GM23338 (cell line): ENCODE data around the gene MYO9A. TPM values are rescaled to one million over a fixed set of nuclear protein-coding genes. Genes with fewer than 3 reads are reported as not detected.

Source experiments
- ATAC-seq: fragments of 200-7000 bp; cut with Tn5 transposase; 3 replicates; pipeline ENCODE4 v1.9.1; 2020
- DNase-seq: peaks from one replicate; pipeline ENCODE4 v3.0.0-alpha.2; 2015; ENCODE audit warnings: low spot score
- H2AFZ ChIP-seq: fragments of 200-600 bp; sonication (generic); 2 replicates; pipeline ENCODE4 v1.8.0; 2016; ENCODE audit warnings: antibody characterized with exemption, mild to moderate bottlenecking, moderate library complexity
- H3F3A ChIP-seq: fragments of 200-600 bp; sonication (generic); replicated peaks from 2 replicates; pipeline ENCODE4 v1.8.0; 2017; ENCODE audit warnings: antibody characterized with exemption, mixed run types, low read depth
- H3K27ac ChIP-seq: fragments of 200-600 bp; sonication (generic); 2 replicates; pipeline ENCODE4 v1.6.1; 2016; ENCODE audit warnings: low read depth
- H3K27me3 ChIP-seq: fragments of 200-600 bp; sonication (generic); 2 replicates; pipeline ENCODE4 v1.8.0; 2016; ENCODE audit warnings: mild to moderate bottlenecking, mixed run types, moderate library complexity; ENCODE audit not compliant: insufficient read depth
- H3K36me3 ChIP-seq: fragments of 200-600 bp; sonication (generic); 2 replicates; pipeline ENCODE4 v1.8.0; 2016; ENCODE audit warnings: mild to moderate bottlenecking; ENCODE audit not compliant: insufficient read depth
- H3K4me1 ChIP-seq: fragments of 200-600 bp; sonication (generic); 2 replicates; pipeline ENCODE4 v1.8.0; 2016; ENCODE audit warnings: mild to moderate bottlenecking, moderate library complexity; ENCODE audit not compliant: insufficient read depth
- H3K4me2 ChIP-seq: fragments of 200-600 bp; sonication (generic); 2 replicates; pipeline ENCODE4 v1.7.1; 2017; ENCODE audit warnings: mixed run types
- H3K4me3 ChIP-seq: fragments of 200-600 bp; sonication (generic); 2 replicates; pipeline ENCODE4 v1.6.1; 2016; ENCODE audit warnings: mixed run types
- H3K79me2 ChIP-seq: fragments of 200-600 bp; sonication (generic); replicated peaks from 2 replicates; pipeline ENCODE4 v1.8.0; 2017; ENCODE audit warnings: mild to moderate bottlenecking; ENCODE audit not compliant: insufficient read depth
- H3K9me2 ChIP-seq: fragments of 200-600 bp; sonication (generic); 2 replicates; pipeline ENCODE4 v1.8.0; 2017; ENCODE audit not compliant: insufficient read depth
- H4K20me1 ChIP-seq: fragments of 200-600 bp; sonication (generic); replicated peaks from 2 replicates; pipeline ENCODE4 v1.8.0; 2017; ENCODE audit warnings: mild to moderate bottlenecking; ENCODE audit not compliant: insufficient read depth
- H3K27ac Mint-ChIP-seq: 2 replicates; pipeline ENCODE4 v1.8.0; 2020; ENCODE audit warnings: inconsistent platforms, mild to moderate bottlenecking, moderate library complexity, mixed read lengths
- H3K27me3 Mint-ChIP-seq: 3 replicates; pipeline ENCODE4 v1.8.0; 2022; ENCODE audit warnings: low read depth, mild to moderate bottlenecking, moderate library complexity, mixed read lengths, inconsistent platforms; ENCODE audit not compliant: insufficient read depth, poor library complexity
- H3K36me3 Mint-ChIP-seq: 3 replicates; pipeline ENCODE4 v1.8.0; 2021; ENCODE audit warnings: low read depth, mild to moderate bottlenecking, inconsistent platforms, moderate library complexity, mixed read lengths
- H3K4me1 Mint-ChIP-seq: 3 replicates; pipeline ENCODE4 v1.8.0; 2020; ENCODE audit warnings: mild to moderate bottlenecking, inconsistent platforms, mixed read lengths
- H3K4me3 Mint-ChIP-seq: 3 replicates; pipeline ENCODE4 v1.8.0; 2021; ENCODE audit warnings: moderate library complexity, mild to moderate bottlenecking, inconsistent platforms, mixed read lengths
- H3K9me3 Mint-ChIP-seq: 3 replicates; pipeline ENCODE4 v1.8.0; 2020; ENCODE audit warnings: moderate library complexity, mild to moderate bottlenecking, inconsistent platforms, mixed read lengths
- CREB1 ChIP-seq: fragments of 250-450 bp; sonication (Bioruptor Pico); IDR thresholded peaks from 2 replicates; pipeline ENCODE4 v1.5.0; 2020; ENCODE audit warnings: low read depth, mild to moderate bottlenecking, moderate library complexity
- CTCF ChIP-seq, 2 experiments: fragments of 200-600 bp in 1 of 2; sonication (generic) in 1 of 2; conservative IDR thresholded peaks; 2 replicates each; pipeline versions ENCODE4 v1.5.1 to v1.6.1; 2016 to 2017; ENCODE audit warnings: antibody characterized with exemption in 2 of 2, low read depth in 2 of 2, mild to moderate bottlenecking in 2 of 2, moderate library complexity in 1 of 2
- ETS1 ChIP-seq: IDR thresholded peaks from 2 replicates; pipeline ENCODE4 v1.6.1; 2016; ENCODE audit warnings: antibody characterized with exemption
- EZH2 ChIP-seq: fragments of 200-600 bp; sonication (generic); IDR thresholded peaks from one replicate; pipeline ENCODE4 v1.8.0; 2017; ENCODE audit warnings: antibody characterized with exemption, mild to moderate bottlenecking, low read depth; ENCODE audit not compliant: unreplicated experiment
- JUNB ChIP-seq: IDR thresholded peaks from one replicate; pipeline ENCODE4 v1.6.1; 2016; ENCODE audit warnings: antibody characterized with exemption; ENCODE audit not compliant: unreplicated experiment
- NANOG ChIP-seq: IDR thresholded peaks from 2 replicates; pipeline ENCODE4 v1.6.1; 2016; ENCODE audit warnings: antibody characterized with exemption, borderline replicate concordance
- POLR2AphosphoS5 ChIP-seq: IDR thresholded peaks from 2 replicates; pipeline ENCODE4 v1.6.1; 2016; ENCODE audit warnings: antibody characterized with exemption, low read depth
- ZNF114 ChIP-seq: fragments of 250-450 bp; sonication (Bioruptor Pico); IDR thresholded peaks from 2 replicates; pipeline ENCODE4 v1.5.0; 2020; ENCODE audit warnings: mild to moderate bottlenecking, moderate library complexity
- ZNF331 ChIP-seq: fragments of 250-450 bp; sonication (Bioruptor Pico); IDR thresholded peaks from 2 replicates; pipeline ENCODE4 v1.5.0; 2020; ENCODE audit warnings: low read depth, mild to moderate bottlenecking, moderate library complexity
- ZNF462 ChIP-seq: fragments of 250-450 bp; sonication (Bioruptor Pico); IDR thresholded peaks from 2 replicates; pipeline ENCODE4 v1.5.0; 2020; ENCODE audit warnings: mild to moderate bottlenecking, moderate library complexity
- polyA plus RNA-seq: library from polyadenylated mRNA; unstranded; fragments of >200 nt; fragmentation: Nextera tagmentation; extraction: Ambion mirVana; gene quantifications from 2 replicates; pipeline ENCODE4 v1.2.1, GENCODE V29; 2016
- total RNA-seq: library from RNA; depleted of rRNA; stranded (reverse); fragments of >200 nt; shearing (Covaris generic); gene quantifications from 2 replicates; pipeline ENCODE4 v1.2.3, GENCODE V29; 2014

MYO9A gene
- total and polyA plus RNA-seq, 2 experiments from 2014 or later: 11.6 to 32.8 TPM

GRCh38 chr15:71920573-71920972 is 197.4 kb downstream of the MYO9A start:
- Histone ChIP-seq H3K4me1 (peaks cover 8% of the 10 kb centered on the region), H3K36me3 (no peaks in the 10 kb centered on the region), H3K79me2 (no peaks in the 10 kb centered on the region), H3K9me2 (no peaks in the 10 kb centered on the region), H3K4me2 (no peak overlapping the region), H4K20me1 (no peaks in the 10 kb centered on the region), H3F3A (no peaks in the 10 kb centered on the region), H3K27me3 (no peaks in the 10 kb centered on the region), H3K27ac (no peak overlapping the region), H2AFZ (no peak overlapping the region), H3K4me3 (no peak overlapping the region)
- DNase-seq: no peak
- Mint-ChIP-seq H3K27me3 (peaks cover 2% of the 10 kb centered on the region), H3K4me1 (peaks cover 10% of the 10 kb centered on the region), H3K4me3 (no peak overlapping the region), H3K27ac (no peak overlapping the region), H3K36me3 (no peaks in the 10 kb centered on the region), H3K9me3 (no peaks in the 10 kb centered on the region)
- TF ChIP-seq ETS1 (no peak), CTCF (conservative IDR thresholded peaks at IDR 0.05; ENCODE audit: low read depth in 2 of 2) (no peak), NANOG (no peak), JUNB (no peak)
- ATAC-seq: no peak

GRCh38 chr15:71916834-71917233 is 201.1 kb downstream of the MYO9A start:
- Mint-ChIP-seq H3K36me3 (no peaks in the 10 kb centered on the region), H3K9me3 (no peaks in the 10 kb centered on the region), H3K4me1 (peaks cover 11% of the 10 kb centered on the region), H3K27ac (no peak overlapping the region), H3K4me3 (no peak overlapping the region), H3K27me3 (peaks cover 2% of the 10 kb centered on the region)
- no peaks in the 10 kb centered on the region for H3K79me2 ChIP-seq
- H3K4me1 ChIP-seq: peaks cover 8% of the 10 kb centered on the region
- H3K36me3 ChIP-seq: no peaks in the 10 kb centered on the region
- H3K27me3 ChIP-seq: no peaks in the 10 kb centered on the region
- no peak overlapping the region for H3K4me3 ChIP-seq
- no peak overlapping the region for H3K27ac ChIP-seq
- ATAC-seq: no peak
- H4K20me1 ChIP-seq: no peaks in the 10 kb centered on the region
- no peak overlapping the region for H2AFZ ChIP-seq
- no peak overlapping the region for H3K4me2 ChIP-seq
- no peak for DNase-seq
- no peaks in the 10 kb centered on the region for H3K9me2 ChIP-seq
- H3F3A ChIP-seq: no peaks in the 10 kb centered on the region
- no peak for TF ChIP-seq CTCF (conservative IDR thresholded peaks at IDR 0.05; ENCODE audit: low read depth in 2 of 2)
- no peak for TF ChIP-seq POLR2AphosphoS5
- no peak for TF ChIP-seq EZH2
- no peak for TF ChIP-seq ZNF462
- no peak for TF ChIP-seq ZNF114 (CRISPR knock-in tag)
- no peak for TF ChIP-seq CREB1 (CRISPR knock-in tag)
- TF ChIP-seq ETS1: no peak
- TF ChIP-seq ZNF331 (CRISPR knock-in tag): no peak
